Femur (tissue), 1 donor: ENCODE measurements around the gene CABLES2.

Experiments
- DNase-seq: peaks from one replicate; pipeline ENCODE4 v3.0.0-alpha.2; 2017

CABLES2 gene

DNA sequence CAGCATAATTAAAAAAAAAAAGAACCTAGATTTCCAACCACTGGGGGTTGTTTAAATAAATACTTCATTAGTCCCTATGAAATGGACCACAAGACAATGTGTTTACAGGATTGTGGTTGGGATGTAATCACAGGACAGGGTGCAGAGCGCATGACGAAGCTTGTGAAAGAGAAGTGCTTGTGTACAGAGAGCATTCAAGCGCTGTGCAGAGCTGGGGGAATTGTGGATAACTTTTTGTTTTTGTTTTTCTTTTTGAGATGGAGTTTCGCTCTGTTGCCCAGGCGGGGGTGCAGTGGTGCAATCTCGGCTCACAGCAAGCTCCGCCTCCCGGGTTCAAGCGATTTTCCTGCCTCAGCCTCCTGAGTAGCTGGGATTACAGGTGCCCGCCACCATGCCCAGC, 62.3 kb downstream of the CABLES2 start:
- no peak for DNase-seq

DNA sequence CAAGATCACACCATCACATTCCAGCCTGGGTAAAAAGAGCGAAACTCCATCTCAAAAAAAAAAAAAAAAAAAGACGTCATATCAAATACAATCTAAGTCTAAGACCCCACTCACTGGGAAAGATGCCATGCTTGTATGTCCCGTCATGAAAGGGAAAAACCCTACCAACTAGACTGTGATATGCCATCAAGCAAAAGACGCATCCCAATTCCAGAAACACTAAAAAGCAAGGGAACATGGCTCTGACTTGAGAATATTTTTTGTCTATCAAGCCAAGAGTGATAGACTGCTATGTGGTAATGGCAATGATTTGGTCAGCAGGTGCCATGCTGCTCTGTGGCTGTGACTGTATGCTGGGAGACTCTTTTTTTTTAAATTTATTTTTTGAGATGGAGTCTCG, 63.0 kb downstream of the CABLES2 start:
- no peak for DNase-seq

DNA sequence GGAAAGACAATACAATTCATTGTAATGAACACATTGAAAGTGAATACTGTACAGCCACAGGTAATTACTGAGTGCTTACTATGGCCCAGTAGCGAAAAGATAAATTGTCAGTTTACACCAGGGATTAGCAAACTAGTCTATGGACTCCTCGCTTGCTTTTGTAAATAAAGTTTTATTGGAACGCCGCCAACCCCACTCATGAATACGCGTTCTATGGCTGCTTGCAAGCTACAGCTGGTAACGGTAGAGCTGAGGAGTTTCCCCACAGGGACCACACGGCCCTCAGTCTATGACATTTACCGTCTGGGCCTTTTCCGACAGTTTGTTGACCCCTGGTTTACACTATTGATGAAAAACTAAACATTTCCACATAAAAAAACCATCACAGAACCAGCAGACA, 64.2 kb downstream of the CABLES2 start:
- DNase-seq, result no peak

DNA sequence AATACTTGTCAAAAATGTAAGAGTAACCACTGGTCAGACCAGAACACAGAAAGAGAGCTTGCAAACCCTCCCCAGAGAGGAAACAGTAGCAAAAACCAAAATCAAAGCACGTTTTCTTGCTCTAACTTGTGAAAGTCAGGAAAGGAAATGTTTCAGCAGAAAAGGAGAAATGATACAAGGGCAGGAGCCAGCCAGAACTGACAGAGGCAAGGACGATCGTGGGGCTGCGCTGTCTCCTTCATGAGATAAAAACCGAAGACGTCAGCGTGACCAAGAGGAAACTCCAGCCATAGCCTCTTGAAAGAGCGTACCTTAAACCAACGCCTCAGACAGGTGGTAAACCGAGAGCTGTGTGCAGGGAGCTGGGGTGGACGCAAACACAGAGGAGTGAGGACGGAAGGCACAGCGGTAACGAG, 67.4 kb downstream of the CABLES2 start:
- no peak for DNase-seq
